Measurements from ENCODE around the gene TRAPPC1. TPM values are rescaled to one million over a fixed set of nuclear protein-coding genes. Genes with fewer than 3 reads are reported as not detected.

TRAPPC1 gene
- total RNA-seq, 1 experiment from 2014 or later = 54.2 TPM

DNA sequence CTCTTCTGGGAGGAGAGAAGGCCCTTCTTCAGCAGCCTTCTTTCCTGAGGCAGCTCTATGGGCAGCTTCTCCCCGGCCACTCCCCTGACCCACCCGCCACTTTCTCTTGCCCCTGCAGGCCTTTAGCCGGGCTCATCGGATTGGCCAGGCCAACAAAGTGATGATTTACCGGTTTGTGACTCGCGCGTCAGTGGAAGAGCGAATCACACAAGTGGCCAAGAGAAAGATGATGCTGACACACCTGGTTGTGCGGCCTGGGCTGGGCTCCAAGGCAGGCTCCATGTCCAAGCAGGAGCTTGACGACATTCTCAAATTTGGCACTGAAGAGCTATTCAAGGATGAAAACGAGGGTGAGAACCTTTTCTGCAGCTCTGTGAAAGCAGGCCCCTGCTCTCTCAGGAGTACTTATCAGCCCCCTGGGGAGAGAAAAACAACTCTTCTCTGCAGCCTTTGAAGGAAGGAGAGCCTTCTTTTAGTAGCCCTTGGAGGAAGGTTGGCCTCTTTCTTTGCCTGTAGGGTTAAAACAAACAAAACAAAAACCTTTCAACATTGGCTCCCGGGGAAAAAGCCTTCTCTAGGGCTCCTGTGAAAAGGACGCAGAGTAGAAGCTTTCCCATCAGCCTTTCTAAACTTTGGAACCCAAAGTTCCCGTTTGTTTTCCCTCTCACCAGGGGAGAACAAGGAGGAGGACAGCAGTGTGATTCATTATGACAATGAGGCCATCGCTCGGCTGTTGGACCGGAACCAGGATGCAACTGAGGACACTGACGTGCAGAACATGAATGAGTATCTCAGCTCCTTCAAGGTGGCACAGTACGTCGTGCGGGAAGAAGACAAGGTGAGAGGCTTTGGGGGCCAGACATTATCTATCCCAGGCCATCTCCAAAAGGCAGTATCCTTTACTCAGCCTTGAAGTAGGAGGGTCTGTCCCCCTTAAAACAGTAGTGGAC is 28.3 kb downstream of the TRAPPC1 start:
- no peak for DNase-seq (ENCODE audit: low read depth)

DNA sequence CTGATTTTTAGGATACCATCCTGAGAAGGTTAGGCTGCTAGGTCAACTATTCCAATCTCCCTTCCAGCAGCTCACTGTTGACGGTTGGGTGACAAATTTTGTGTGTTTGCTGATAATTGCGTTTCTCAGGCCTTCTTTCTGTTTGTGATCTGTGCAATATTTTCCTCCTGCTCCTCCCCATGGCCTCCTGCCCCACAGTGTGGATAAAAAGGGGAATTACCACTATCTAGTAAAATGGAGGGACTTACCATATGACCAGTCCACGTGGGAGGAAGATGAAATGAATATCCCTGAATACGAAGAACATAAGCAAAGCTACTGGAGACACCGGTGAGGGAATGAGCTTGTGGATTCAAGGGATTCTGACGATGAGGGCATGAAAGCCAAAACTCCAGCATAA is 34.0 kb downstream of the TRAPPC1 start:
- peak; percentile 55 for DNase-seq (ENCODE audit: low read depth)

DNA sequence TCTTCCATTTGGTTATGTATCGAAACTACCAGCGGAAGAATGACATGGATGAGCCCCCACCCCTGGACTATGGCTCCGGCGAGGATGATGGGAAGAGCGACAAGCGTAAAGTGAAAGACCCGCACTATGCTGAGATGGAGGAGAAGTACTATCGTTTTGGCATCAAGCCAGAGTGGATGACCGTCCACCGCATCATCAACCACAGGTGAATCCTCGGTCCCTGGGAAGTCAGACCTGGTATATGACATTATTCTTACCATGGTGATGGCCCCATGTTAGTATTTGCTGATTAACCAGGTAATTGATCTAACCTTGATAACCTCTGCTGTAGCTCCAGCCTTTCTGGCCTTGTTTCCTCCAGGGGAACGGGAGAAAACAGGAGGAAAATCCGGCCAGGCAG is 34.7 kb downstream of the TRAPPC1 start:
- DNase-seq (ENCODE audit: low read depth) = no peak

DNA sequence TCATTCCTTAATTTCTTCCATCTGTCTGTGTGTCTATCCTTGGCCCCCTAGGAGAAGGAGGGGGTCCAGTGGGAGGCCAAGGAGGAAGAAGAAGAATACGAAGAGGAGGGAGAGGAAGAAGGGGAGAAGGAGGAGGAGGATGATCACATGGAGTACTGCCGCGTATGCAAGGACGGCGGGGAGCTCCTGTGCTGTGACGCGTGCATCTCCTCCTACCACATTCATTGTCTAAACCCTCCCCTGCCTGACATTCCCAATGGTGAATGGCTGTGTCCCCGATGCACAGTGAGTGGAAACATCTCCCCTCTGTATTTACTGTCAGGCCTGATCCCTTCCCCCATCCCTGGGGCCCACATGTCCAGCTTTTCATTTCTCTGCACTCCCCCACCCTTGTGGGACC is 36.9 kb downstream of the TRAPPC1 start:
- no peak for DNase-seq (ENCODE audit: low read depth)

DNA sequence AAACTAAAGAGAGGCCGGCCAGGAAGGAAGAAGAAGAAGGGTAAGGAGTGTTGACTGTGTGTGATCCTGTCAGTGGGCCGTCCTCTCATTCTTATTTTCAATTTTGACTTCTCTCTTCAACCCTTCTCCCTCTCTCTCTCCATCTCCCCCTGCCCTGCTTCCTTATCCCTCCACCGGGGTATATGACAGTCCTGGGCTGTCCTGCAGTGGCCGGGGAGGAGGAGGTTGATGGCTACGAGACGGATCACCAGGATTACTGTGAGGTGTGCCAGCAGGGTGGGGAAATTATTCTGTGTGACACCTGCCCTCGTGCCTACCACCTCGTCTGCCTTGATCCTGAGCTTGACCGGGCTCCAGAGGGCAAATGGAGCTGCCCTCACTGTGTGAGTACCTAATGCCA is 37.5 kb downstream of the TRAPPC1 start:
- no peak for DNase-seq (ENCODE audit: low read depth)

DNA sequence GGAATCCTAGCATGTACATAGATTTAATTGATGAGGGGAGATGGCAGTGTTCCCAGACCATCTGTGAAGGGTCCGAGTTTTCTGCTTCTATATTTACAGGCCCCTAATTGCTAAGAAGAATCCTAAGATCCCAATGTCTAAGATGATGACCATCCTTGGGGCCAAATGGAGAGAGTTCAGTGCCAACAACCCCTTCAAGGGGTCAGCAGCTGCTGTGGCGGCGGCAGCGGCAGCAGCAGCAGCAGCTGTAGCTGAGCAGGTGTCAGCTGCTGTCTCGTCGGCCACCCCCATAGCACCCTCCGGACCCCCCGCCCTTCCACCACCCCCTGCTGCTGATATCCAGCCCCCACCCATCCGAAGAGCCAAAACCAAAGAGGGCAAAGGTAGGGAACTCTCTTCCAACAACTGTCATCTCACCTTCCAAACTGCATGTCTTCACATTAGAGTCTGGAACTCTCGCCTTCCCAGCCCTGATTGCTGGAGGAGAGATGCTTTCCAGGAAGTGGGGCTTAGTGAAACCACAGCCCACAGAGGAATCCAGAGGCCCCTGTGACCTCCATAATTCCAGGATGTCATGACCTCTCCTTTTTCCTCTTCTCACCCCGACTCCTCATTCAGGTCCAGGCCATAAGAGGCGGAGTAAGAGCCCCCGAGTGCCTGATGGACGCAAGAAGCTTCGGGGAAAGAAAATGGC is 38.4 kb downstream of the TRAPPC1 start:
- DNase-seq (ENCODE audit: low read depth) = peak; percentile 78

DNA sequence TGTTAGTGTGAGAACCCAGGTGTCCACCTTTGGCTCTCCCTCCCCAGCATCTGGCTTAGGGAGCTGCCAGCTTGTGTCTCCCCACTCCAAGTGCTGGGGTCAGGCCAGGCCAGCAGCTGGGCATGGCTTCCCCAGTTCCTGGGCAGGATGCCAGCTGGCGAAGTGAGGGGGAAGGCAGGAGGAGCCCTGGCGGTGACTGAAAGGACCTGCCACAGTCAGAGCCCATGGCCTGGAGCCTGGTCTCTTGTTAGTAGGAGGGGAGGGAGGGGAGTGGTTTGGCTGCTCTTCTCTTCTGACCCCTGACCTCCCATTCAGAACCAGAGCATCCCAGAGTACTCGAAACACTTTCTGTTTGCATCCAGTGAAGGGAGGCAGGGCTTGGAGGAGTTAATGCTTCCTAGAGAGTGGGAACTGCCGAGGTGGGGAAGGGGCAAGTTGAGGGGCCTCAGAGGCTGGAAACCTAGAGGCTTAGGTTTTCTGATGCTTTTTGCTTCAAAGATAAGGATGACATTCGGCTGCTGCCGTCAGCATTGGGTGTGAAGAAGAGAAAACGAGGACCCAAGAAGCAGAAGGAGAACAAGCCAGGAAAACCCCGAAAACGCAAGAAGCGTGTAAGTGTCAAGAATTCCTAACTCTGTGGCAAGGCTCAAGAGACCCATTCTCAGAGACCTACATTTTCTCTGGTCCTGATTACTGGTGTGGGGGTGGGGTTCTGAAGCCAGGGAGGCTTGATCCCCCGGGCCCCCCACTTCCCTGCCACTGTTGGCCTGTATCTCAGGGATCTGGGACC is 42.4 kb downstream of the TRAPPC1 start:
- DNase-seq (ENCODE audit: low read depth) = peak; percentile 96

DNA sequence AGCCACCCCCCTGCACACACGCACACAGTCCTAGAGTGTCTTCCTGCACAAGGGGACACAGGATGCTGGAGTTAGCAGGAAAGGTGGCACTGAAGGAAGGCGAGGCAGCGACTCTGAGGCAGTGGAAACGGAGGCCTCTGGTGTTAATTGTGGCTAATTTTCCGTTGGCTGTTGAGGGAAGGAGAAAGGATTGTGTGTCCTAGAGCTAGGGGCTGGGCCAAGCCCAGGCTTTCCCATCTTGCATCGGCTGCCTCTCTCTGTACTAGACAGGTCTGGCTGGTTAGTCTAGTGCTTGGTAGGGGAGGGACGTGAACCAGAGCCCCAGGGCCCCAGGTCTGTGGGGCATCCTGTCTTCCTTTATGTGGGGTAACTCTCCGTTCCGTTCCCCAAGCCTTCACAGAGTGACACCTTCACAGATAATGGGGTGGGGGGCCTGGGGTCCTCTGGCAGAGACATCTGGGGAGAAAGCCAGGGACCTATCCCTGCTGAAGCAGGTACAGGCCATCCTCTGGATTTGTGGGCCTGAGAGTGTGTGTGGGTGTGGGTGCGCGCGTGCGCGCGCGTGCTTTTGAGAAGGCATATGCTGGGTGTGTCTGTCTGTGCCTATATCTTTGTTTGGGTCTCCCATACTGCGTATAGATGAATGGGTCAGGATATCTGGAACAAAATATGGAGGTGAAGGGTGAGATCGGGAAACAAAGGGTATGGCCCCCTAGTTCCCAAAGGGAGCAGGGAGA is 43.4 kb downstream of the TRAPPC1 start, which contains the start of gene CHD3:
Gene CHD3 (plus strand): TSS at position 606 of the 737 bp plus-strand sequence. CDS start 212 bp downstream, outside the sequence.
- no peak for DNase-seq (ENCODE audit: low read depth)

DNA sequence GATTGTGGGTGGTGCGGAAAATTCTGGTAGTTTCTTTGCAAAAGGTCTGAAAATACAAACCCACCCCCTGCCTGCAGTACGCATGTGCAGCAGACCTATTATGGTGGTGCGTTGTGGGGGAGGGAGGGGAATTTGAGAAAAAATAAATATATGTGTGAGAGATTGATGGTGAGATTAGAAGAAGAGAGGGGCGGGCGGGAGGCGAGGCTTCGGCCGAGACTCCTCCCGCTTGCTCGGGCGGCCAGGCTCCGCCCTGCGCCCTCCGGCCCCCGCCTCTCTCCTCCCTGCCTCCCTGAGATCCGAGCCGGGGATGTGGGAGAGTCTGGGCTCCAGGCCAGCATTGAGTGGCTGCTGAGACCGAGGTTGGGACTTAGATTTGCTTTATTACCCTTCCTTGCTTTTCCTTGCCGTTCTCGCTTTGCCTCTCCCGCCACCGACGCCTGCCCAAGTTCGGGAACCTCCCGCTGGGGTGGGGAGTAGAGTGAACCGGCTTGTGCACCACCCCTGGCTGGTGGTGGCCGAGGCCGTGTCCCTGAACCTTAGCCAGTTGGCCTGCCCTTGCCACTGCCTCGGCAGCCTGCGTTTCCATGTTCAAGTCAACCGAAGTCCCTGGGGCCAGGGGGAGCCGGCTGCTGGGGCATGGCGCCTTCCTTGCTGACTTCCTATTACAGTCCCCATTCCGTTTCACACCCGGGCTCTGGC is 44.1 kb downstream of the TRAPPC1 start:
- DNase-seq (ENCODE audit: low read depth) = peak; percentile 95

DNA sequence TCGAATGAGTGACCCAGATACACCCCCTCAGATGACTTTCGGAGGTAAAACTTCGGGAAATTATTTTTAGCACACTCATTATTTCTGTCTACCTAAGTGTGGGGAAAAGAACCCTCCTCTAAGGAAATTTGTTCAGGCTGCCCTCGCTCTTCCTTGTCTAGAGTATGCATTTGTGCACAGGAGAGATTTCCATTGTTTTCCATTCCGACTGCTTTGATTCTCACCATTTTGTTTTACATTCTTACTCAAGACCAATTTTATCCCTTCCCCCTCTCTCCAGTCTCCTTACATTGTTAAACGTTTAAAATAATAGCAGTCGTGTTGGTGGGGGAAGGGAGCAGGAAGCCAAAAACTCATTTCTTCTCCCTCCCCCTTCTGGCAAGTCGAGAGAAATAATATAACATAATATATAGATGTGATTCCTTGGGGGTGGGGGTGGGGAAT is 44.7 kb downstream of the TRAPPC1 start:
- no peak for DNase-seq (ENCODE audit: low read depth)

DNA sequence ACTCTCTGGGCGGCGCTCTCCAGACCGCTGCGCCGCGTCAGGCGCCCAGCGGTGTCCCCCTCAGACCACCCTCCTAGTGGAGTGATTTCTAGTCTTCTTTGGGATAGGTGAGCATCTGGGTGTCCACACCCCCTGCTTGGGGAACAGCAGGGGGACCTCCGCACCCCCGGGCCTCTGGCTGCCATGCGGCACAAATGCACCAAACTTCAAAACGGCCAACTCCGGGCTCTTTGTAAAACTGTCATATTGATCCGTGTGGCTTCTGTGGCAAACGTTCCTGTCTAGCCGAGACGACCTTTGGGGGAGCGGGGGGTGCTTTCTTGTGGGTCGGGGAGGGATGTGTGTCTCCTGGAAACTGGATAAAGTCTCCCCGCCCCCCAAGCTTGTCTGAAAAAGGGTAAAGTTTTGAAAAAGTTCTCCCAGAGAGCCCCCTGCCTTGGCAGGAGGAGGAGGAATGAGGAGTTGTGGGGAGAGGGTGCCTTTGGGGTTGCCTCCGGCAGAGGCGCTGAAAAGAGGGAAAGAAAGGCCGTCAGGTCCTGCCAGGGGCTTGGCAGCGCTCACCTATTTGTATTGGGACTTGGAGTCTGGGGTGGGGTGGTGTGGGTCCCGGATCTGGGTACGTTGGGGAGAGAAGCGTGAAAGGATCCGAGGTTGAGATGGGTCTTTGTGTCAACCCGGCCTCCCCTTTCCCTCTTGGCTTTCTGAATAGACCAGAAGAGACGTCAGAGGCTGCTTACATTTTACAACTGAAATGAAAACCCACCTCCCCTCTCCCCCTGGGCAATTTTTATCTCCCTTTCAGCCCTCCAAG is 45.3 kb downstream of the TRAPPC1 start:
- peak; percentile 25 for DNase-seq (ENCODE audit: low read depth)

DNA sequence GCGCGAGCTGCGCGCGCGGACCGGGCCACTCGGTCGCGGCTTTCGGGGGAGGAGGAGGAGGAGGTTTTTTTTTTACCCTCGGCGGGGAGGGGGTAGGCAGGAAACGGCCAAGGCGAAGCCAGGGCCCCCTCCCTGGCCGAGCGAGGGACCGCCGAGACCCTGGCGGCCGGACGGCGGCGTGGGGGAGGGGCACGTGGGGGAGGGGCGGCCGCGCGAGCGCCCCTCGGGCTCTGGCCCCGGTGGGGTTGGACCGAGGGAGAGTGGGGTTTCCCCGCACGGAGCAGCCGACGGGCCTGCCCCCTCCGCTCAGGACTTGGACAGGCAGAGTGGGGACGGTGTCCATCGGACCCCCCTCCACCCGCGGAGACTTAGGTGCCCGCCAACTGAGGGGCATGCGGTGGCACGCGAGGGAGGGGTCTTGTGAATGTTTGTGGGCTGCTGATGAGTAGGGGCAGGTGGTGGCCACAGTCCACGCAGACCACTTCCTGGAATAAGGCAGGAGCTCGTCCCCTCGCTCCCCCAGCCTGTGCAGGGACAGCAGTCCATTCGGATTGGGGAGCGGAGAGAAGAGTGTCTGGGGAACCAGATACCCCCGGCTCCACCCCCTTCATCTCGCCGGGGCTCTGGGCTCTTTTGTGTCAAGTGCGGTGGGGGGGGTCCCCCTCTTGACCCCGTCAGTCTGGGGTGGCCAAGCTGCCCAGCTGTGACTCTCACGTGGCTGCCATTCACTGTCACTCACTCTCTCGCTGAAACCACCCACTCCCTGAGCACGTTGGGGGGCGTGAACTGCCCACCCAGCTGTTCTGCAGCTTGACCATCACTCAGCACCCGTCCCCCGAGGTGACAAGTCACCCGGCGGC is 46.1 kb downstream of the TRAPPC1 start:
- DNase-seq (ENCODE audit: low read depth) = peak; percentile 88

DNA sequence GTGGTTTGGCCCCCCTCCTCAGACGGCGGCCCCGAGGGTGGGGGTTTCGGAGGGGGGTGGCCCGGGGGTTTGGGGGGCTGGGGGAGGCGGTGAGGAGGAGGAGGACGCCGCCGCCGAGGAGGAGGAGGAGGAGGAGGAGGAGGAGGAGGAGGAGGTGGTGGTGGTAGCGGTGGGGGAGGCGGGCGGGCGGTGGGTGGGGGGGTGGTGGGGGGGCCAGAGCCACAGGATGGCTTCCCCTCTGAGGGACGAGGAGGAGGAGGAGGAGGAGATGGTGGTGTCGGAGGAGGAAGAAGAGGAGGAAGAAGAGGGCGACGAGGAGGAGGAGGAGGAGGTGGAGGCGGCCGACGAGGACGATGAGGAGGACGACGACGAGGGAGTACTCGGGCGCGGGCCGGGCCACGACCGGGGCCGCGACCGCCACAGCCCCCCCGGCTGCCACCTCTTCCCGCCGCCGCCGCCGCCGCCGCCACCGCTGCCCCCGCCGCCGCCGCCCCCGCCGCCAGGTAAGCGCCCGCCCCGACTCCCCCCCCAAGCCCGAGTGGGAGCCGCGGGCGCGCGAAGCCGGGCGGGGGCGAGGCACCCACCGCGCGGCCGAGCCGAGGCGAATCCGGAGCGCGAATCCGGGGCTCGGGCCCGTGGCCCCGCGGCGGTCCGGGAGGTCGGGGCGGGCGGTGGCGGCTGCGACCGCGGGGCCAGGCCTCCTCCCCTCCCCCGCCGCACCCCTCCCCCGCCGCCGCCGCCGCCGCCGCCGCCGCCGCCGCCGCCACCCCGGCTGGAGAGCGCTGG is 47.0 kb downstream of the TRAPPC1 start:
- no peak for DNase-seq (ENCODE audit: low read depth)

DNA sequence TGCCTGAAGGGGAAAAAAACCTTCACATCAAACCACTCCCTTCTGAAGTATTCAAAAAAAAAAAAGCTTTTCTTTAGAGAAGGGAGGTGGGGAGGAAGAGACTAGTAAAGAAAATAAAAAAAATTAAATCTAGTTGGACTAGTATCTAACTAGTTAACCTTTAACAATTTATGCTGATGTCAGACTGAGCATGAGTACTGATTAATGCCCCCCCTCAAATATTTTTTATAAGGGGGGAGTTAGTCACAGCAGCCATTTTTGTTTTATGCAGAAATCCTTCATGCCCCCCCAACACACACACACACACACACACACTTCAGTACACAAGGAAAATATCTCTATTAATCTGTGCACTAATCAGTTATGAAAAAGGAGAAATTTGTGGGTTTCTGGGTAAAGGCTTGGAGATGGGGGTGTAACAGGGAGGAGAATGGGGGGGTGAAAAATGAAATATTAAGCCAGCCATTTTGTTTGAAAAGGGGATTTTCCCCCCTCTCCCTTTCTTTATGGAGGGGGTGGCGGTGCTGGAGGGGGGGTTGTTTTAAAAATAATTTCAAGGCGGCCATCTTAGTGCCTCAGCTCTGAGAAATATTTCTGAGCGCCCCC is 47.9 kb downstream of the TRAPPC1 start:
- peak; percentile 45 for DNase-seq (ENCODE audit: low read depth)

DNA sequence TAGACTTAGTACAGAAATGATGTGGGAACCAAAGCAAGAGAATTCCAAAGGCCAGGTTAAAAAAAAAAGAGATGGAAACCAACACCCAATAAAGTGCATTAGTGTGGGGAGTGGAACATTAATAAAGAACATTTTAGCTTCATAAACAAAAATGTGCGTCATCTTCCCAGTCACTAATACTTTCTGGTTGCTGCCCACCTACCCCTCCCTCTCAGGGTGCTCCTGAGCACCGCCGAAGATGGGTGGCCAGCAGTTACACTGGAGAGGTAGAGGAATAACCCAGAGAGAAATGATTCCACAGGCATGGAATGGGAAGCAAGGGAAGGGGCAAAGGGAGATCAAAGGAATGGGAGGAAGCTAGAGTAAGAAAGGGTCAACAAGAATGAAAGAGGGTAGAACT is 49.1 kb downstream of the TRAPPC1 start:
- DNase-seq (ENCODE audit: low read depth) = no peak

DNA sequence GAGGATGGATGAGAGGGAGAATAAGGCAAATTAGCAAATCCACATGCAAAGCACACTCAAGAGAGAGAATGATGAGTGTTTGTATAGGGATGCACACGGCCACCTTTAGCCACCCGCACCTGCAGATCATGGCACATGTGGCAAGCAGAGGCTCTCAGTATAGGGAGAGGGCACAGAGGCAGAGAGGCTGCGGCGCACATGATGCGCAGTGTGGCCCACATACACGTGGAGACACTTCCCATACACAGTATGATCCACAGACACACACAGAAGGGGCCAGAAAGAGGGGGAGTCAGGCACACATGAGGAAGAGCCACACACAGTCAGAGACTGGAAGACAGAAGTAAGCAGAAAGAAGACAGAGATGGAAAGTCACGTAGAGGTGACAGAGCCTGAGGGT is 49.7 kb downstream of the TRAPPC1 start:
- no peak for DNase-seq (ENCODE audit: low read depth)

All from LHCN-M2 (cell line).